HG03469 (cell line): Measurements from ENCODE around the gene ITPR2.
"Not testable (repeated sequence)": the region's sequence is repeated elsewhere in the genome, so short reads cannot be mapped to it uniquely, and the experiment has no call there.

Source experiments
- ATAC-seq: cut with Tn5 transposase; IDR thresholded peaks from one replicate; pipeline ENCODE4 v1.9.1; 2021; ENCODE audit warnings: mild to moderate bottlenecking, moderate library complexity, moderate number of reproducible peaks; ENCODE audit not compliant: unreplicated experiment

Gene ITPR2

GRCh38 chr12:26488351-26488750 is 344.6 kb downstream of the ITPR2 start:
- no peak for ATAC-seq

- ATAC-seq = peak; percentile 85
Measured at GRCh38 chr12:26473291-26473690, 359.7 kb downstream of the ITPR2 start.

- ATAC-seq = peak; percentile 75
Measured at GRCh38 chr12:26471560-26471959, 361.4 kb downstream of the ITPR2 start.

GRCh38 chr12:26469421-26470180 is 363.4 kb downstream of the ITPR2 start:
- ATAC-seq = no peak

DNA sequence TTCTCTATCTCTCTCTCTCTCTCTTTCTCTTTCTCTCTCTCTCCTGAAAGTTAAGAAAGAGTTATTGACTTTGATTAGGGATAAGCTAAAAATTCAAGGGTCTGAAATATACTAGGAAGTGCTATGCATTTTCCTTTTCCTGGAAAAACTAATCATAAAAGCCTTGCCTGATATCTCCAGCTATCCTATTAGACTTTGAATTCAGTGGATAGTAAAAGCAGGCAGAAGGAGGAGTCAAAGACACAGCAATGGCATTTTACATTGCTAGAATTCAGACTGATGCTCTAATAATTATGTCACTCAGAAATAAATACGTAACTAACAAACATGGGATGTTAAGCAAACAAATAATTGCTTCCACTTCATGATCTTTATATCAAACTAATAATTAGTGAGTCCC is 365.6 kb downstream of the ITPR2 start:
- no peak for ATAC-seq

DNA sequence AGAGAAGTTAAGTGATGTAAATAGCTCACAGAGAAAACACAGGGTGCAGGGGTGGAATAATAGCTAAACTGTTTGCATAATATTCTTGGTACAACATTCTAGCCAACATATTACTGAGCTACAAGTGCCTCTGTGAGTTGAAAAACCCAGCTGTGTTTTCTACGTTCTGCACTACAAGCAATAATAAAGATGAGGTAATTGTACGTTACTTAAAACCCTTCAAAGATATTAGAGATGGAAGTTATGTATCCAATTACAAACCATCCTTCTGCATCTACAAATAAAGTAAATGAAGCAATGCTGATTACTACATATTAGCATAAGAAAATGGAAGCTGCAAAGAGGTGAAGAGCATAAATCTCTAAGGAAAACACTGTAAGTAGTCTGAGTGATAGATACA is 366.3 kb downstream of the ITPR2 start:
- ATAC-seq = no peak

DNA sequence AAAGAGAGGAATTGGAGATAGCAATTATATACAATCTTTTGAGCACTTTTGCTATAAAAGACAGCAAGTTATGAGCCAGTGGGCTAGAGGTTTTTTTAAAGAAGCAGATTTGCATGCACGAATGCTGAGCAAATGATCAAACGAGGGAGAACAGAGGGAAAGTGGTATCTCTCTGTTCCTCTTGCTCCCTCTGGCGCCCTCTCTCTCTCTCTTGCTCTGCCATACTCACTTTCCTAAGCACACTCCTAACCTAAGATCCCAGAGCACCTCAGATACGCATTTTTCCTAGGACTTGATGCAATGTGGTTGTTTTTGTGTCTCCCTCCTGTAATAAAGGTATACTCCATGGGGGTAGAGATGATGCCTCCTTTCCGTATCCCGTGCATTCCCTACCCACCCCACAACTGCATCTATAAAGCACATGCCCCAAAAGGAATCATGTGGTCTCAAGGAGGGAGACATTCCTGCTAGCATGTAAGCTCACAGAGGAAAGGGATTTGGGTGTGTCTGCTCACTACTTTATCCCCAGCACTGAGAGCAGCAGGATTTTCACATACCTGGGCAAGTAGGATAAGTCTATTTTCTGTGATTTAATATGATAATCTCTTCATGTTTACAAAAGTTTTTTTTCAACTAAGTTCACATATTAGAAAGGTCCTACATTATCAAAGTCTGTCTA is 367.4 kb downstream of the ITPR2 start:
- ATAC-seq = no peak

DNA sequence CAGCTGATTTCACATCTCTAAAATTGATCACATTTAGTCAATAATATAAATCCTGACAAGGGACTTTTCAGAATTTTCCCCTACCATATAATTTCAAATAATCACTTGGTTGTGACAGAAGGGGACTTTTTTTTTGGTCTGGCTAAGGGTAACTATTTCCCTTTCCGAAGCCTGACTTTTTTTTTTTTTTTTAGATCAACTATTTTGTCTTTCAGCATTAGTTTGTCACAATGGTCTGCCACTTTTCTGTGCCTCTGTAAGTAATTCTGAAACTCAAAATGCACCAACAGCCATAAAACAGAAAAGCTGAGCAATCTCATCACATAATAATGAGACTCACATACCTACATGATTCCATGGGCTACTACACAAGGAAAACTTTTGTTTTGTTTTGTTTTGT is 371.2 kb downstream of the ITPR2 start:
- no peak for ATAC-seq

DNA sequence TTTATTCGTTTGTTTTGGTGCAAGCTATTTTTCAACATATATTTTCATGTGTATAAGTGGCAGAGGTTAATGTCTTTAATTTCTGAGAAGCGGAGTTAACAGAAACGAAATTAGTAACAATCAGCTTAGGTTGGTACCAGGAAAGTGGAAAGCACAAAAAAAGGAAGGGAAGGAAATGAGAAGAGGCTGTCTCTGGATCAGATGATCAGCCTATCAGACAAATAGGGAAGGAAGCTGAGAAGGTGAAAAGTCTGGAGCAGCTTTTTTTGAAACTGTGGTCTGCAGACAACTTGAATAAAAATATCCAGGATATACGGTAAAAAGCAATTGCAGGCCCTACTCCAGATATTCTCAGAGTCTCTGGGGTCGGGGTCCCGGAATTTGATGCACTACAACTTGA is 372.6 kb downstream of the ITPR2 start:
- no peak for ATAC-seq

- no peak for ATAC-seq
Measured at GRCh38 chr12:26455936-26456574, 376.9 kb downstream of the ITPR2 start.

DNA sequence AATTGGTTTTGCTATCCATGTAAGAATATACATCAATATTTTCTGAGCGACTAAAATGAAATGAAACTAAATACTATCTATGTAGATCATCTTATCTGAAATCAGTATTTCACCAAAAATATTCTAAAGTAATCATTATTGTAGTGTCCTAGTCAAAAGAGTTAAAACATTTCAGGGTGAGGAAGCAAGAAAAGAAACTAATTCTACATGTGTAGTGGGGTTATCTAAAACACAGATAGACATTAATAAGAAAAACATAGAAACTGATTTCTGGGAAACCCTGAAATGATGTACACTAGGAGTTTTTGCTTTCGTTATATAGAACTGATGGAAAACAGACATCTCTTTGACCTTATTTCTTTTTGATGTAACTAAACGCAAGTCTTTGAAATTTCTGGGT is 379.7 kb downstream of the ITPR2 start:
- ATAC-seq = no peak

GRCh38 chr12:26452511-26452910 is 380.5 kb downstream of the ITPR2 start:
- ATAC-seq = no peak

GRCh38 chr12:26451763-26452162 is 381.2 kb downstream of the ITPR2 start:
- no peak for ATAC-seq

GRCh38 chr12:26445909-26446308 is 387.1 kb downstream of the ITPR2 start:
- no peak for ATAC-seq

DNA sequence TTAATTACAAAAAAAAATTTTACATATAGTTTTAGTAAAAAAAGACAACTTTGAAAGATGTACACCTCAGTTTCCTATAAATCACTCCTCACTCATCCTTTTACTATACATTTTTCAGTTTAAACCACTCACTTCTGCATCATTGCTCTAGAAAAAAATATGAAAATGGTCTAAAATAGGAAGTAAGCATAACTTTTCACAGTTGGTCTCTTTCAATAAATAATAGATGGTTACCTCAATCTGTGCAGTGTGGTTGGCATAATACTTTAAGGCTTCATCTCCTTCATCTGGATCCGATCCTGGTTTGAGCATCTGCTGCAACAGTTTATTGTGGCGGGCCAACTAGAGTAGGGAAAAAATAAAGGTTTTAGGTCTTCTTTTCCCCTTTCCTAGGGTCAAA is 389.7 kb downstream of the ITPR2 start:
- ATAC-seq = no peak

- ATAC-seq = no peak
Measured at GRCh38 chr12:26441434-26441833, 391.6 kb downstream of the ITPR2 start.

GRCh38 chr12:26435069-26435404 is 398.0 kb downstream of the ITPR2 start:
- no peak for ATAC-seq

DNA sequence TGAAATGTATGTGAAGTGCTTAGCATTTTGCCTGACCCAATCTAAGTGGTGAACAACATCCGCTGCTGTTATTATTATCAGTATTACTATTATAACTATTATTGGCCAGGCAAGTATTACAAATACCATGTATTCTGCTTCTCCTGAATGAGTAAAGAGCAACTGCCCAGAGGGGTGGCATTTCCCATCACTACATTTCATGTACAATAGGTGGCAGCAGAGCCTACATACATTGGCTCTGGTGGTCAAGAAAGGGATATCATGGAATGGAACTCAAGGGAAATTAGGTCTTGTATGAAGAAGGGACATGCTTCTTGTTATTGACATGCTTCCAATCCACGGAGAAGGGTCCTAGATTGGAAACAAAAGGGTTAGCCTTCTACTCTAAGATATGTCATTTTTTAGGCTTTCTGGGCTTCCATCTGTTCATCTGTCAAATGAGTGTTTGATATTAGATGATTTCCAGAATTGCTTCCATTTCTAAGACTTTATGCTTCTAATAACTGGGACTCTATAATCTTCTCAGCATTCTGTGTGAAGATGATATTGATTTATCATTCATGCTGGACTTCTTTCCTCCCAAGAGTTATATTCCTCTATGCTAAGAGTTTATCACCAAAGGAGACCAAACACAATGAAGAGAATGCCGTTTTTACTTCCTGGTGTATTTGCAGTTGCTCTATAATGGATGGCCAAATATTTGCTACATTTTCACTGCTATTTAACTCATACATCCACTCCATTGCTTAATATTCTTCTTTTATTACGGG is 398.5 kb downstream of the ITPR2 start:
- no peak for ATAC-seq

GRCh38 chr12:26433701-26434100 is 399.3 kb downstream of the ITPR2 start:
- not testable (repeated sequence) for ATAC-seq

- no peak for ATAC-seq
Measured at GRCh38 chr12:26431211-26431610, 401.8 kb downstream of the ITPR2 start.

DNA sequence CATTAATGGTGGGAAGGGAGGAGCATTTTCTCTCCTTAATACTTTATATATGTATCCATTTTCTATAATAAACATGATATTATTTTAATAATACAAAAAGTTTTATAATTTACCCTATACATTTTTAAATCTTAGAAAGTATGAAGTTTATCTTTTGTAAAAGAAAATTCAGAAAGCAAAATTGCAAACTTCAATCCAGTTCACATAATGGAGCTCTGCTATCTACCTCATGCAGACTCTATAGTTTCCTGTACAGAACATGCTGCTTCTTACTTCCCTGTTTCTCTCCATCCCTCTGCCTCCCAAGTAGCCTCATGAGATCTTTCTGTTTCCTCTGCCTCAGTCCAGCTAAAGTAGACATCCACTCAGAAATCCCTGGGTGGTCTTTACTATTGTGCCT is 402.4 kb downstream of the ITPR2 start:
- not testable (repeated sequence) for ATAC-seq
